Coronary artery (tissue), 2 donors: Measurements from ENCODE around the gene TMEM242.
"Not testable (repeated sequence)": the region's sequence is repeated elsewhere in the genome, so short reads cannot be mapped to it uniquely, and the experiment has no call there.

Experiments used
- DNase-seq: peaks from one replicate; pipeline ENCODE4 v3.0.0-alpha.2; 2017; ENCODE audit warnings: low spot score
- H3K27ac ChIP-seq, 2 donors: fragments of 200-600 bp; sonication (generic); one replicate each; pipeline ENCODE4 v1.5.1; 2016 to 2019
- H3K4me3 ChIP-seq: fragments of 200-600 bp; sonication (generic); 2 replicates; pipeline ENCODE4 v1.5.1; 2016; ENCODE audit warnings: mild to moderate bottlenecking, moderate library complexity
- CTCF ChIP-seq: fragments of 200-600 bp; sonication (generic); IDR thresholded peaks from one replicate; pipeline ENCODE4 v1.5.1; 2019; ENCODE audit warnings: antibody characterized with exemption

The TMEM242 gene

GRCh38 chr6:157313531-157314467 is 9.5 kb downstream of the TMEM242 start:
- no peak for TF ChIP-seq CTCF
- Histone ChIP-seq H3K27ac (no peak overlapping the region), H3K4me3 (no peak overlapping the region)
- DNase-seq = no peak

GRCh38 chr6:157312757-157313156 is 10.6 kb downstream of the TMEM242 start:
- H3K27ac ChIP-seq = no peak overlapping the region
- no peak overlapping the region for H3K4me3 ChIP-seq
- no peak for TF ChIP-seq CTCF
- no peak for DNase-seq

GRCh38 chr6:157310693-157311092 is 12.6 kb downstream of the TMEM242 start:
- not testable (repeated sequence) for DNase-seq, H3K27ac ChIP-seq, H3K4me3 ChIP-seq

- no peak for TF ChIP-seq CTCF
- no peak overlapping the region for H3K4me3 ChIP-seq
- no peak for DNase-seq
- H3K27ac ChIP-seq = no peak overlapping the region
These were observed 15.7 kb downstream of the TMEM242 start for GRCh38 chr6:157307661-157308060.

- no peak for TF ChIP-seq CTCF
- no peak for DNase-seq
- Histone ChIP-seq H3K4me3 (peak overlapping the region; percentile 42), H3K27ac (peak overlapping the region in 1 of 2 donors; percentile 75)
These were observed 17.4 kb downstream of the TMEM242 start for GRCh38 chr6:157305670-157306653.

GRCh38 chr6:157304899-157305663 is 18.2 kb downstream of the TMEM242 start:
- peak overlapping the region; percentile 42 for H3K4me3 ChIP-seq
- TF ChIP-seq CTCF = no peak
- DNase-seq = no peak
- peak overlapping the region in 1 of 2 donors; percentile 75 for H3K27ac ChIP-seq
